HL-60/S4 treated with retinoic acid at 250 ng/mL for 4 days and 3 days (cell line): ENCODE data around the gene BANP.
"Not testable (repeated sequence)": the region's sequence is repeated elsewhere in the genome, so short reads cannot be mapped to it uniquely, and the experiment has no call there.

ENCODE experiments used
- in situ Hi-C: fragments of 300-500 bp; cut with MboI; formaldehyde crosslinking; loops from 2 replicates; pipeline ENCODE4 v1.7.0; 2022; ENCODE audit warnings: low sequenced_read_pairs

BANP gene

GRCh38 chr16:87950765-87951551, at the start of gene BANP:
Gene BANP (plus strand): TSS chr16:87951434. CDS start chr16:87975116, 23,682 bp downstream.
- in situ Hi-C loops: no loop called here

- in situ Hi-C loops: not testable (repeated sequence)
Measured at GRCh38 chr16:87904963-87905362, 46.3 kb upstream of the BANP start.

GRCh38 chr16:87905521-87905920, 45.7 kb upstream of the BANP start:
- in situ Hi-C loops: not testable (repeated sequence)

GRCh38 chr16:87908101-87908500, 43.1 kb upstream of the BANP start:
- in situ Hi-C loops: not testable (repeated sequence)

- in situ Hi-C loops: not testable (repeated sequence)
Measured at GRCh38 chr16:87909203-87909935, 41.9 kb upstream of the BANP start.

GRCh38 chr16:87911106-87911763, 40.0 kb upstream of the BANP start:
- in situ Hi-C loops: not testable (repeated sequence)

- in situ Hi-C loops: not testable (repeated sequence)
Measured at GRCh38 chr16:87912691-87913090, 38.5 kb upstream of the BANP start.

GRCh38 chr16:87914021-87914725, 37.1 kb upstream of the BANP start:
- in situ Hi-C loops: not testable (repeated sequence)

- in situ Hi-C loops: no loop called here
Measured at GRCh38 chr16:87914812-87915211, 36.4 kb upstream of the BANP start.

- in situ Hi-C loops: no loop called here
Measured at GRCh38 chr16:87917503-87917902, 33.7 kb upstream of the BANP start.

- in situ Hi-C loops: no loop called here
Measured at GRCh38 chr16:87918338-87918737, 32.9 kb upstream of the BANP start.

GRCh38 chr16:87918866-87919680, 32.2 kb upstream of the BANP start:
- in situ Hi-C loops: no loop called here

GRCh38 chr16:87919681-87919994, 31.6 kb upstream of the BANP start:
- in situ Hi-C loops: no loop called here

GRCh38 chr16:87921236-87921773, 29.9 kb upstream of the BANP start:
- in situ Hi-C loops: no loop called here

GRCh38 chr16:87922250-87922871, 28.9 kb upstream of the BANP start:
- in situ Hi-C loops: no loop called here

GRCh38 chr16:87924041-87924810, 27.0 kb upstream of the BANP start:
- in situ Hi-C loops: no loop called here

GRCh38 chr16:87924811-87925670, 26.2 kb upstream of the BANP start:
- in situ Hi-C loops: no loop called here
